Measurements from ENCODE around the gene HINT1.
"Not testable (repeated sequence)": the region's sequence is repeated elsewhere in the genome, so short reads cannot be mapped to it uniquely, and the experiment has no call there.

Gene HINT1

DNA sequence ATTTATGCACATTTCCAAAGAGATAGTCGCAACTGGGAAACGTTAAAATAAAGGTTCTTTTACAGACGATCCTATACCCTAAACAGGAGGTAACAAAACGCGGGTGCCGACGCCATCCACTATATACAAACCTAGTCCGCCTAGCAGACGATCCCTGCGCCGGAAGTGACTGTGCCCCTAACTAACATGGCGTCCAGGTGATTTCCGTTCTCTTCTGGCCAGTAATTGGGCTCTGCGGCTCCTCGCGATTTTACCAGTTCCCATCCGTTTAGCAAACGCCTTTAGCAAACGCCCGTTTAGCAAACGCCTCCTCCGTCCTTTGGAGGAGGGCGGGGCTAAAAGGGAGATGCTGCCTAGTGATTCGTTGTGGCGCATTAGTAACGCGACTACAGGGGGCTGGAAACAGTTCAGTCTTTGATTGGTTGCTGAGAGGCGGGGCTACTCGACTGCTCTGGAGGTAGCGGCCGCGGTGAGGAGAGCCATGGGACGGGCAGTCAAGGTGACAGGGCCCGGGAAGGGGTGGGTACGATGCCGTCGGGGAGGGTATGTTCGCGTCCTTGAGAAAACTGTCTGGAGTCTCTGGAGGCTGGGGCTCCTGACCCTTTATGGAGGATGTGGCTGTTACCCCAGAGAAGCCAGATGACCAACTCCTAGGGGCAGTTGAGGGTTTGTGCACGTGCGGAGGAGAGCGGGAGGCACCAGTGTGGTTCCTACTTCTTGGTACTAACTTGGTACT, 5.7 kb upstream of the HINT1 start, which contains the start of gene LYRM7:
TSS of gene LYRM7 (plus strand) at position 405 of the 736 bp plus-strand sequence. CDS start at position 482, 77 bp downstream.
- peak; percentile 98 to 99 for DNase-seq

DNA sequence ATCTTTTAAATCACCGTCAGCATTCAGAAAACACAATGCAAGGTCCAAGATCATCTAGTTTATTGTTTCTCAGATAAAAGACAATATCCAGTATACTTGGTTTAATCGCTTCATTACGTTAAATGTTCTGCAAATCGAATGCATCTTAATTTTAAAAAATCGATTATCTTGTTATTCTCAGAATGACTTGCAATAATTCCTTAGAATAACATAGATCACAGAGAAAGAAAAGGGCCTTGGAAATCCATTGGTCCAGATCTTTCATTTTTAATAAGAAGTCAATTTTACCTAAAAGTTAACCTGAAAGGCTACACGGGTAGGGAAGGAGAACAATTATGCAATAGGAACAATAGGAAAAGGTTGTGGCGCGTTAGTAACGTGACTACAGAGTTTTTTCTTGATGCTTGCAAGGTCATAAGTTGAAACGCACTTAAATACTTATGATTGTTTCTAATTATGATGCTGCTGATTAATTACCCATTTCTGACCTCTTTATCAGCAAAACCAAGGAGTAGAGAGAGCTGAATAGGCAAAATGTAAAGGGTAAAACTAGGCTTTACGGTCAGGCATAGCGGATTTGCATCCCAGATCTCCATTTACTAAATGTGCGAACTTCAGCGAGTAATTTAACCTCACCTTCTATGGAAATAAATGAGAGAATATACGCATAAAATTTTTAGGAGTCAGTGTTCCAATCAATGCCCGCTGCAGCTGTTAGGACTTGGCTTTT, 4.9 kb upstream of the HINT1 start:
- DNase-seq, result no peak

DNA sequence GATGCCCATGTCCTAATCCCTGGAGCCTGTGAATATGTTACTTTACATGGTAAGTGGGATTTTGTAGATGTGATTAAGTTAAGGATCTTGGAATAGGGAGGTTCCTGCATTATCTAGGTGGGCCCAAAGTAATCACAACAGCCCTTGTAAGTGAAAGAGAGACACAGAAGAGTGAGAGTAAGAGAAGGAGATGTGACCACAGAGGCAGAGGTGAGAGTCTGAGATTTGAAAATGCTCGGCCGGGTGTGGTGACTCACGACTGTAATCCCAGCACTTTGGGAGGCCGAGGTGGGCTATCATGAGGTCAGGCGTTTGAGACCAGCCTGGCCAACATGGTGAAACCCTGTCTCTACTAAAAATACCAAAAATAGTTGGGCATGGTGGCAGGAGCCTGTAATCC, 2.6 kb upstream of the HINT1 start:
- no peak for DNase-seq

DNA sequence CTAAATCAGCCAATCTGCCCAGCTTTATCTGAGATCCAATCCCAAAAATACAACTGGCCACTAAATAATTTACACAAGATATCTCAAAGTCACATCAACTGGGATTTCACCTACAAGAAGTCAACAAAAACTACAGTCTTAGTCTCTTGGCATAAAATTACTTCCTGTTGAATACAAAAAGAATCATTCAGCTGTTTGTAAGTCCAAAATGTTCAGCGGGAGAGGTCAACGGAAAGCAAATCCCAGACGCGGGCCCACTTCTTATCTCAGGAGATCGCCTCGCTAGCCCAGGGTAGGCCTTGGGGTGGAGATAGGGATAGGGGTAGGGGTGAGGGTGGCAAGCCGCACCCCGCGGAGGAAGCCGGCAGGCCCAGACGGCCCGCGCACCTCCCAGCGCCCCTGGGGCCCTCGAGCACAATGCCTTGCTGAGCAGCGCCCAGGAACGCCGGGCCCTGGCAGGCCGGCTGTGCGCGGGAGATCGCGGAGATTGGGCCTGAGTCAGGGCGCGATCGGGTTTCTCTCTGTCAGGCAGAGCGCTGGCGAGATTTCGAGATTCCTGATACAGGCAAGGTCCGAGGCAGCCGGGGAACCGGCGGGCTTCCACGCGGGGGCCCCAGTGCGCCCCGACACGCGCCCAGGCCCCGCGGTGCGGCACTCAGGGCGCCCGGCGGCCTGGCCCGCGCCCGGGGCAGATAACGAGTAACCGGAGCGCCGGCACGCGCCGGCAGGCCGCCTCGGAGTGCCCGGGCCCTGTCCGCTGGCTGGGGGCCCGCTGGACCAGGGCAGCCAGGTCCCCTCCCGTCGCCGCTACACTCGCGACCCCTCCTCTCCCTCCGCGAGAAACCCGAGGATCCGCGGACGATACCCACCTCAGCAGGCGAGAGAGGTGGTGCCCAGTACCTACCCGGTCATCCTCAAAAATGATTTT, 601 bp downstream of the HINT1 start:
- peak; percentile 30 to 61 for DNase-seq

DNA sequence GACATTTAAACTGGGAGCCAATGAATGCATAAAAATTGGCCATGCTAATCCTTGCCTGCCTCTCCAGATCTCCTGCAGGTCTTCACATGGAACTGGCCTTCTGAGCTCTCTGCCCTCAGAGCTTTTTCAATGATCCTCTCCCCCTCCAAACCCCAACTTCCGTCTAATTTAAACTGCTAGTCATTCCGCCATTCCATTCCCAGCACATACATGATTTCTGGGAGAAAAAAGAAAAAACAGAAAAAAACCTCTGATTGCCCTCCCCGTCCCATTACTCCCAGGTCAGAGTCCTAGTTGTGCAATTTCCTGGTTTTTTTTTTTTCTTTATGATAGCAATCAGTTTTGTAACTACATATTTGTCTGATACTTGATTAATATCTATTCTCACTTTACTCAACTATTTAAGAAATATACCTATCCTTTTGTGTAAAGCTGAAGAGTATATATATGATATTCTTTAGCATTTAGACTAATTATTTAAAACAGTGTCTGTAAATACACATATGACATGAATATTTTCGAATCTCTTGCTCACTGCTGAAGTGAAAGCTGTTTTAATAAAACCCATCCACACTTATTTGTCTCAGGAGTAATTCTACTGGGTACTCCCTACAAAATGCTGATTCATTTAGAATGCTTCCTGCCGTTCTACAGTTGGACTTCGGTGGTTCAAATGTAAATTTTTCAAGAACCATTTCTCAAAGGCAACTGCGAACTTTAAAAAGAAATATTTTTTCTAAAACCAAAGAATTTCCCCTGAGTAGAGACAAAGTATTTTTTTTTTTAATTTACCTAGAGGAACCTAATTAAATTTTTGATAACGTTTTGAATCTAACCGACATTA, 1.6 kb downstream of the HINT1 start:
- no peak for DNase-seq

DNA sequence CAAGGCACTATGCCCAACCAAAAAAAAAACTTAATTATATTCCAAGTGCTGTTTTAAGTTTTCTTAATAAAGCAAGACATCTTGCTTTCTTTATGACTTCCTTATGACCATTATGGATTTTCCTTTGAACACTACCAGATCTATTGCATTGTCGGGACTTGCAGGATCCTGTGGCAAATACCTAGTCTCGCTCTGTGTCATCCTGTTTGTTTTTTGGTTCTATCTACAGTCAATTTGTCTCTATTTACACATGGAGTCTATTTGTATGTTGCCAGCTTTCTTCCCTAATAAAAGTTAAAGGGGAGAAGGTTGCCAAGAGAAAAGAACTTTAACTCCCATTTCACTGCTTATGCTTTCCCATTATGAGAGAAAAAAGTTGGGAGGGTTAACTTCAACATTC, 4.9 kb downstream of the HINT1 start:
- no peak for DNase-seq

DNA sequence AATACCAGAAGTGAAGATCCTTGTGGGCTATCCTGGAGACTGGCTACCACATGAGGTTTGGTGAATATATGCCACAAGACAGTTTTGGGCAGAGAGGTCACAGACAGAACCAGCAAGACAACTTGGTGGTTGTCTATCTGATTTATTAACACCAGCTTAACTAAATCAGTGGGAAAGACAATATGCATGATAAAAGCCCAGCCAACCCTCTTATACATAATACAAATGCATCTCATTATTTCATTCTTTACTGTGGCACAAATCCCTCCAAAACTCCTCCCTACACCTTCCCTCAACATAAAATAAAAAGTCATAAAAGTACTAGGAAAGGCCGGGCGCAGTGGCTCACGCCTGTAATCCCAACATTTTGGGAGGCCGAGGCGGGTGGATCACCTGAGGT, 8.1 kb downstream of the HINT1 start:
- no peak for DNase-seq

DNA sequence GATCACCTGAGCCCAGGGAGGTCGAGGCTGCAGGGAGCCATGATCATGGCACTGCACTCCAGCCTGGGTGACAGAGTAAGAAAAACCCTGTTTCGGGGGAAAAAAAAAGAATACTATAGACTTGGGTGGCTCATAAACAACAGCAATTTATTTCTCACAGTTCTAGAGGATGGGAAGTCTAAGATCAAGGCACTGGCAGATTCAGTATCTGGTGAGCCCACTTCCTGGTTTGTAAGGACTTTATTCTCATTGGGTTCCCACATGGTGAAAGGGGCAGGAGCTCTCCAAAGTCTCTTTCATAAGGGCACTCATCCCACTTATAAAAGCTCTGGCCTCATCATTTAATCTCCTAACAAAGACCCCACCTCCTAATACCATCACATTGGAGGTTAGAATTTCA, 8.7 kb downstream of the HINT1 start:
- DNase-seq, result no peak

DNA sequence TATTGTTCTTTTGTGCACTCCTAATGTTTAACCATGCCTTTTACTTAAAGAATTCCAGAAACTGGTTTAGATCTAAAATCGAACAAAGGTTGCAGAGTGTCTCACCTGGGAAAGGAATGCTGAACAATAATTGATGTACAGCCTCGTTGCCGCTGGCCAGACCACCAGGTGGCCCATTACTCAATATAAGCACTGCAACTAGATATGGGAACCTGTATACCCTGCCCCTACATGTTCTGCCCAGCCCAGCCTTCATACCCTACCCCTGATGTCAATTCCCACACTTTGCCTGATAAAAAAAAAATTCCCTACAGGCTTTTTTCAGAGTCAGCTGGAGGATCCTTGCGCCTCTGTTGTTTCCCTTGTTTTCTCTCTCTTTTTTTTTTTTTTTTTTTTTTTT, 13.8 kb downstream of the HINT1 start:
- DNase-seq, result no peak

DNA sequence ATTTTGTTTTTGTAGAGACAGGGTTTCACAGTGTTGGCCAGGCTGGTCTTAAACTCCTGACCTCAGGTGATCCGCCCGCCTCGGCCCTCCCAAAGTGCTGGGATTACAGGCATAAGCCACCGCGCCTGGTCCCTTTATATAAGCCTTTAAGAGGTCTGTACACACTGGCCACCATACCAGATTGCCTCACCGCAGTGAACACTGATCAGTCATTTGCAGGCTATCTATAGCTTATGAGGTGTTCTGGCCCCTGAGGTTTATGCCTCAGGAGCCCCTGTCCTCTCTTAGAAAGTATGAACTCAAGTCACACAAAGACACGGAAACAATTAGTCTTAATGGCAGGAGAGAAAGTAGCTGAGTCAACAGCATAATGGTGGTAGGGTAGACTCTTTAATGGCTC, 14.6 kb downstream of the HINT1 start:
- no peak for DNase-seq

DNA sequence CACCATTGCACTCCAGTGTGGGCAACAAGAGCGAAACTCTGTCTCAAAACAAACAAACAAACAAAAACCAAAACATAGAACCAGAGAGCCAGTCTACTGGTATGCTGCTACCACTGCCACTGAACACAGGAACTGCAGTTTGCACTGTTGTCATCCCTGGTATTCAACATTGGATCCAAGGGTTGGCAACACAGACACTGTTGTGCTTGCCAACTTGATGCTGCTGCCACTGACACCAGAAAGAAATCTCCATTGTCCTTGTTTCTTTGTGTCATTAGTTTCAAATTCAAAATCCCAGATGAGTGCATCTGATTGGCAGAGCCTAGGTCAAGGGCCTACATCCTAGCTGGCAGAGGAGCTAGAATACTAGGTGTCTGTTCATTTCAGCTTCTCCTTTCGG, 16.2 kb downstream of the HINT1 start:
- no peak for DNase-seq

DNA sequence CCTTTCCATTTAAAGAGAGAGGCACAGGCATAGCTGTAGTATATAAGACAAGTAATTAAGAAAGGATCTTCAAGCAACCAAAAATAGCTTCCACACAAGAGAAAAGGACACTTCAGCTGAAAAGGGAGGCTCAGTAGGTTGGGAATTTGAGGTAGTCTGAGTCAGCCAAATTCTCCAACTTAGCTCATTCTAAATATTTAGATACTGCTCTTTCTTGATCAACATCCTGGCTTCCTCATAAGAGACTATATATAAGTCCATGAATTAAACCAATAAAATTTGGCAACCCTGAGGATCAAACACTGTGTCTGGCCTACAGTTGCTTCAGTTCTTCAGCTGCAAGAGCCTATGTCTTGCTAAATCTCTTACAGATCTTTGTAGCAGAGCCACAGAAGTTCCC, 17.8 kb downstream of the HINT1 start:
- no peak for DNase-seq

DNA sequence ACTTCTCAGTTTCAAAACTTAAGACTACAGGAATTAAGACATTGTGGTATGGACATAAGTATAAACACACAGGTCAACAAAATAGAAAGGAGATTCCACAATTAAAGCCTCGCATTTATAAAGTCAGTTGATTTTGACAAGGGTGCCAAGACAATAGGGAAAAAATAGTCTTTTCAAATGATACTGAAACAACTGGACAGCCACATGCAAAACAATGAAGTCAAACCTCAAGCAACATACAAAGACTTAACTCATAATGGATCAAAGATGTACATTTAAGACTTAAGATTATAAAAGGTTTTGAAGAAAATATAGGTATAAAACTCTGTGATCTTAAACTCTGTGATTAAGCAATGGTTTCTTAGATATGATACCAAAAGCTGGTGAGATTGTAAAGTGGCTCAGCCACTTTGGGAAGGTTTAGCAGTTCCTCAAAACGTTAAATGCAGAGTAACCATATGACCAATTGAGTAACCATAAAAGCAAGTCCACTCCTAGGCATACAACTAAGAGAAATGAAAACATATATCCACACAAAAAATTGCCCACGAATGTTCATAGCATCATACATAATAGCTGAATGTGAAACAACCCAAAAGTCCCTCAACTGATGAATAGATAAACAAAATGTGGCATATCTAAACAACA, 22.0 kb downstream of the HINT1 start:
- DNase-seq, result no peak

DNA sequence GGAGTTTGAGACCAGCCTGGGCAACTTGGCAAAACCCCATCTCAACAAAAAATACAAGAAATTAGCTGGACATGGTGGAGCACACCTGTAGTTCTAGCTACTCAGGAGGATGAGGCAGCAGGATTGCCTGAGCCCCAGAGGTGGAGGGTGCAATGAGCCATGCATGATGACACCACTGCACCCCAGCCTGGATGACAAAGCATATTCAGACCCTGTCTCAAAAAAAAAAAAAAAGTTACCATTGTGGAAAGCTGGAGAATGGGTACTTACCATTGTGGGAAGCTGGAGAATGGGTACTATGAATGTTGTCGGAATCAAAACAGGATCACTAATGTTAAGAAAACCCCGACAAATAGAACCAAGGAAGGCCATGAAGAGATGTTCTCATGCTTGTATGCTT, 25.7 kb downstream of the HINT1 start:
- DNase-seq, result no peak

DNA sequence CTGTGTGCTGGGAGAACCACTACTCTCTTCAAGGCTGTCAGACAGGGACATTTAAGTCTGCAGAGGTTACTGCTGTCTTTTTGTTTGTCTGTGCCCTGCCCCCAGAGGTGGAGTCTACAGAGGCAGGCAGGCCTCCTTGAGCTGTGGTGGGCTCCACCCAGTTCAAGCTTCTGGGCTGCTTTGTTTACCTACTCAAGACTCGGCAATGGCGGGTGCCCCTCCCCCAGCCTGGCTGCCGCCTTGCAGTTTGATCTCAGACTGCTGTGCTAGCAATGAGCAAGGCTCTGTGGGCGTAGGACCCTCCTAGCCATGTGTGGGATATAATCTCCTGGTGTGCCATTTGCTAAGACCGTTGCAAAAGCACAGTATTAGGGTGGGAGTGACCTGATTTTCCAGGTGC, 26.6 kb downstream of the HINT1 start:
- not testable (repeated sequence) for DNase-seq

DNA sequence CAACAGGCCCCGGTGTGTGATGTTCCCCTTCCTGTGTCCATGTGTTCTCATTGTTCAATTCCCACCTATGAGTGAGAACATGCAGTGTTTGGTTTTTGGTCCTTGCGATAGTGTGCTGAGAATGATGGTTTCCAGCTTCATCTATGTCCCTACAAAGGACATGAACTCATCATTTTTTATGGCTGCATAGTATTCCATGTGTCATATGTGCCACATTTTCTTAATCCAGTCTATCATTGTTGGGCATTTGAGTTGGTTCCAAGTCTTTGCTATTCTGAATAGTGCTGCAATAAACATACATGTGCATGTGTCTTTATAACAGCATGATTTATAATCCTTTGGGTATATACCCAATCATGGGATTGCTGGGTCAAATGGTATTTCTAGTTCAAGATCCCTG, 32.0 kb downstream of the HINT1 start:
- DNase-seq, result not testable (repeated sequence)

DNA sequence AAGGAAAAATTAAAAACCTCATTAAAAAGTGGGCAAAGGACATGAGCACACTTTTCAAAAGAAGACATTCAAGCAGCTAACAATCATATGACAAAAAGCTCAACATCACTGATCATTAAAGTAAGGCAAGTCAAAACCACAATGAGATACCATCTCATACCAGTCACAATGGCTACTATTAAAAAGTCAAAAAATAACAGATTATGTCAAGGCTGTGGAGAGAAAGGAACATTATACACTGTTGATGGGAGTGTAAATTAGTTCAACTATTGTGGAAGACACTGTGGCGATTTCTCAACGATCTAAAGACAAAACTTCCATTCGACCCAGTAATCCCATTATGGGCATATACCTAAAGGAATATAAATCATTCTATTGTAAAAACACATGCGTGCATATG, 35.8 kb downstream of the HINT1 start:
- DNase-seq, result no peak

DNA sequence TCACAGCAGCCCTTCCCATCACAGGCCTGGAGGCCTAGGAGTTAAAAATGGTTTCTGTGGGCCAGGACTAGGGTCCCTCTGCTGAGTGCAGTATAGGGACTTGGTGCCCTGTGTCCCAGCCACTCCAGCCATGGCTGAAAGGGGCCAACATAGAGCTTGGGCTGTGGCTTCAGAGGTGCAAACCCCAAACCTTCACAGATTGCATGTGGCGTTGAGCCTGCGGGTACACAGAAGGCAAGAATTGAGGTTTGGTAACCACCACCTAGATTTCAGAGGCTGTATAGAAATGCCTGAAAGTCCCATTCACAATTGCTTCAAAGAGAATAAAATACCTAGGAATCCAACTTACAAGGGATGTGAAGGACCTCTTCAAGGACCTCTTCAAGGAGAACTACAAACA, 37.8 kb downstream of the HINT1 start:
- DNase-seq, result not testable (repeated sequence)

DNA sequence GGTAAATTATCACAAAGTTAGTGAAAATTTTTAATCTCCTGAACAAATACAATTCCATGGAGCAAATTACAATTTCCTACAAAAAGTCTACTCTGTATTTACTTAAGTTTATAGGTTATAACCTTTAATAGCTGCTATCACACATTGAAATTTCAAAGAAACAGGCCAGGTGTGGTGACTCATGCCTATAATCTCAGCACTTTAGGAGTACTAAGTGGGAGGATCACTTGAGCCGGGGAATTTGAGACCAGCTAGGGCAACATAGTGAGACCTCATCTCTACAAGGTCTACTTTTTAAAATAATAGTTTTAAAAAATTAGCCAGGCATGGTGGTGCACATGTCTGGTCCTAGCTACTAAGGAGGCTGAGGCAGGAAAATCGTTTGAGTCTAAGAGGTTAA, 50.3 kb downstream of the HINT1 start:
- peak in 1 of 2 experiments; percentile 15 for DNase-seq

DNA sequence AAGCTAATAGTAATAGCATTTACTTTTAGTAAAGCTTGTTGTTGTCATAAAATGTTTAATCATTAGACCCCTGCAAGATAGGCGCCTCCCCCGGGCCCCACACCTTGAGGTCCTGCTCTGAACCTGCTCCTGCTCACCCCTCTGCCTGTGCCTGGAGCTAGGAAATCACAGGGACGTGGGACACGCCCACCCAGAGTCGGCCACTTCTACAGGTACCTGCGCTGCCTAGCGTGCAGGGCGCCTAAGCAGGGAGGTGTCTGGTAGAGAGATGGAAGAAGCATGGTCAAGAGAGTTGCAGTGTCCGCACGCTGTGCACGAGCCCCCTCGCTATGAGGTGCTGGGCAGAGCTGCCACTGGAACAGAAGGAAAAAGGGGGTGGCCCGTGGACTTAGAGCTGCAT, 52.6 kb downstream of the HINT1 start:
- no peak for DNase-seq

DNA sequence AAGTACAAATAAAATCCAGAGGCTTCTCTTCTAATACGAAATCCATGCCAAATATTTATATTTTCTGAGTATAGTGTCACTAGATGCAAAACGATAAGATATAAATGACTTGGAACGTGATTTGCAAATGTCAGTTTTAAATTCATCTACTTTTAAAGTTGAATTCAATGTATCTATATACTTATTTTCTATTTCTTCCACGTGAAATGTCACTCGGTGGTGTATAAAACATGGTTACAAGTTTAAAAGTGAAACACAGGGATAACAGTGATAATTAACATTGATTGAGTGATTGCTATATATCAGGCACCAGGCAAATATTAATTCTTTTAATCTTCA, 54.8 kb downstream of the HINT1 start:
- no peak for DNase-seq
